ENCODE measurements around the gene SUV39H1. TPM values are rescaled to one million over a fixed set of nuclear protein-coding genes. Genes with fewer than 3 reads are reported as not detected.

SUV39H1 gene
- total and polyA plus RNA-seq, 2 donors (not counting 1 experiment from before 2014, with no cell fraction given), result 6.7 to 9.5 TPM

DNA sequence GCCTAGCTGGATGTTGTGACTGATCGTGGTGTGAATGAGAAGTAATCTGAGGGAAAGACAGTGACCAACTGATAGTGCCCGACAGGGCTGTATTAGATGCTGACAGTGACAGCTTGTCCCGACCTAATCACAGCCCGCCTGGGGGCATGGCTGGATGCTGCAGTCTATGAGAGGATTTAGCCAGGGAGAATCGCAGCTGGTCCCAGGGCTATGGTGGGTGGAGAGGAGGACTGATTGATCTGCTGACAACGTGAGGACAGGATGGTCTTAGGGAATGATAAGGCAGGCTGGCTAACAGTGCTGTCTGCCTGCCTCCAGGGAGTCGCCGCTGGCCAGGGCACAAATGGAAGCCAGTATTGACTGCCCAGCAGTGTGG, 621 bp upstream of the SUV39H1 start:
- DNase-seq (no peak), ATAC-seq (ENCODE audit: low read depth) (no peak)
- Histone ChIP-seq H3K36me3 (replicated peaks in 1 of 2; ENCODE audit: control extremely low read depth in 1 of 2, control insufficient read depth in 1 of 2, extremely low read depth in 1 of 2, insufficient read depth in 2 of 2, low read length in 1 of 2) (peaks cover 0 to 4% of the 10 kb centered on the region in 2 experiments), H3K9ac (ENCODE audit: low read length) (peak overlapping the region; percentile 72), H4K20me1 (ENCODE audit: control insufficient read depth, insufficient read depth, low read length, poor library complexity, severe bottlenecking) (no peaks in the 10 kb centered on the region), H3K27me3 (replicated peaks in 1 of 4; ENCODE audit: control extremely low read depth in 1 of 4, control insufficient read depth in 3 of 4, insufficient read depth in 4 of 4, low read length in 3 of 4) (no peaks in the 10 kb centered on the region), H3K9me3 (ENCODE audit: control extremely low read depth in 1 of 3, control insufficient read depth in 2 of 3, insufficient read depth in 1 of 3, low read length in 2 of 3) (no peaks in the 10 kb centered on the region), H3K4me1 (ENCODE audit: control insufficient read depth in 2 of 2, insufficient read depth in 2 of 2, low read length in 2 of 2) (peaks cover 7 to 16% of the 10 kb centered on the region in 2 donors), H3K79me2 (ENCODE audit: control insufficient read depth, insufficient read depth, low read length) (peaks cover 7% of the 10 kb centered on the region), H3K27ac (ENCODE audit: low read length in 2 of 2) (peak overlapping the region; percentile 63 to 85), H3K4me2 (replicated peaks; ENCODE audit: low read depth, low read length, poor library complexity, severe bottlenecking) (peak overlapping the region; percentile 79), H3K4me3 (ENCODE audit: control extremely low read depth in 1 of 5, extremely low read depth in 1 of 5, insufficient read depth in 1 of 5, low read depth in 2 of 5, low read length in 4 of 5) (peak overlapping the region; percentile 13 to 63 (median 60)), H2AFZ (ENCODE audit: insufficient read depth, low read depth, low read length, poor library complexity, severe bottlenecking) (peak overlapping the region; percentile 81)
- ChIA-PET CTCF (interaction anchor here (1.2 to 2.1 kb wide), 2 partner anchors 13 to 48 kb away, joined by 4 to 7 read pairs; no protein-coding TSS in a partner anchor), POLR2A (interaction anchor here (1.3 to 1.6 kb wide), 2 partner anchors 12 to 41 kb away, joined by 4 to 7 read pairs; partner anchors contain the start of gene WAS)
- H3K27me3 Mint-ChIP-seq, result no peaks in the 10 kb centered on the region
- peak overlapping the region; percentile 93 for H3K27ac Mint-ChIP-seq
- peak overlapping the region; percentile 92 for H3K4me3 Mint-ChIP-seq
- H3K9me3 Mint-ChIP-seq (ENCODE audit: insufficient read depth), result no peaks in the 10 kb centered on the region
- 5% methylated on average over 4 of the region's 8 CpGs for WGBS (ENCODE audit: insufficient coverage)
- intact Hi-C loops (cut with micrococcal nuclease), result loop anchor here (1.0 to 5.0 kb wide), 9 partner anchors 13 to 215 kb away; partner anchors contain the start of genes HDAC6, SLC35A2, TBC1D25 and WAS
- TF ChIP-seq EZH2 (IDR thresholded peaks at IDR 0.05; ENCODE audit: borderline replicate concordance, insufficient read depth, low read depth, low read length, poor library complexity, severe bottlenecking), result no peak
- TF ChIP-seq, protein P1, sequence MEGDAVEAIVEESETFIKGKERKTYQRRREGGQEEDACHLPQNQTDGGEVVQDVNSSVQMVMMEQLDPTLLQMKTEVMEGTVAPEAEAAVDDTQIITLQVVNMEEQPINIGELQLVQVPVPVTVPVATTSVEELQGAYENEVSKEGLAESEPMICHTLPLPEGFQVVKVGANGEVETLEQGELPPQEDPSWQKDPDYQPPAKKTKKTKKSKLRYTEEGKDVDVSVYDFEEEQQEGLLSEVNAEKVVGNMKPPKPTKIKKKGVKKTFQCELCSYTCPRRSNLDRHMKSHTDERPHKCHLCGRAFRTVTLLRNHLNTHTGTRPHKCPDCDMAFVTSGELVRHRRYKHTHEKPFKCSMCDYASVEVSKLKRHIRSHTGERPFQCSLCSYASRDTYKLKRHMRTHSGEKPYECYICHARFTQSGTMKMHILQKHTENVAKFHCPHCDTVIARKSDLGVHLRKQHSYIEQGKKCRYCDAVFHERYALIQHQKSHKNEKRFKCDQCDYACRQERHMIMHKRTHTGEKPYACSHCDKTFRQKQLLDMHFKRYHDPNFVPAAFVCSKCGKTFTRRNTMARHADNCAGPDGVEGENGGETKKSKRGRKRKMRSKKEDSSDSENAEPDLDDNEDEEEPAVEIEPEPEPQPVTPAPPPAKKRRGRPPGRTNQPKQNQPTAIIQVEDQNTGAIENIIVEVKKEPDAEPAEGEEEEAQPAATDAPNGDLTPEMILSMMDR (IDR thresholded peaks at IDR 0.05), result no peak
- H3K4me1 Mint-ChIP-seq, result peaks cover 16% of the 10 kb centered on the region
